HCT116 (cell line): ENCODE measurements around the gene HECW1. TPM values are rescaled to one million over a fixed set of nuclear protein-coding genes. Genes with fewer than 3 reads are reported as not detected.

ENCODE experiments used
- ATAC-seq: fragments of 200-7000 bp; cut with Tn5 transposase; 2 replicates; pipeline ENCODE4 v1.9.1; 2020; ENCODE audit warnings: mild to moderate bottlenecking, moderate library complexity
- BruUV-seq: library from RNA; stranded (reverse); fragments of 400-500 nt; replicated peaks from 2 replicates; lab custom pipeline; 2021; lab: Mats Ljungman, UMichigan
- CTCF ChIA-PET: fragments of 300-600 bp; sonication (Branson Sonifier 250); formaldehyde crosslinking; loops from one replicate; lab custom pipeline; 2021; ENCODE audit warnings: antibody characterized with exemption; lab: Charles Lee
- POLR2A ChIA-PET: fragments of 300-600, 350-600 bp; sonication (Branson Sonifier 250); formaldehyde crosslinking; loops from one replicate; lab custom pipeline; 2021; ENCODE audit warnings: antibody characterized with exemption; lab: Charles Lee
- RAD21 ChIA-PET, 2 experiments: fragments of 300-600 bp; sonication (Branson Sonifier 250); formaldehyde crosslinking; loops; one replicate each; lab custom pipeline; 2023; ENCODE audit warnings: low total read pairs in 2 of 2; ENCODE audit not compliant: uncharacterized antibody in 2 of 2, unreplicated experiment in 2 of 2, low non-redundant PET in 1 of 2; lab: Charles Lee
- DNase-seq: peaks from one replicate; pipeline ENCODE4 v3.0.0-alpha.2; 2010; ENCODE audit warnings: low read depth, low spot score
- H2AFZ ChIP-seq: fragments of 200-600 bp; shearing (Covaris generic), sonication (generic); 2 replicates; pipeline ENCODE4 v1.6.1; 2017; ENCODE audit warnings: low read depth, mixed run types, mixed read lengths, antibody characterized with exemption, low read length; ENCODE audit not compliant: poor library complexity, severe bottlenecking
- H3K27ac ChIP-seq: 2 replicates; pipeline ENCODE4 v1.5.1; 2012; ENCODE audit warnings: low read depth, low read length
- H3K27me3 ChIP-seq: fragments of 200-600 bp; sonication (generic); 2 replicates; pipeline ENCODE4 v1.6.1; 2016; ENCODE audit warnings: mixed run types, low read length, mixed read lengths; ENCODE audit not compliant: insufficient read depth
- H3K36me3 ChIP-seq, 2 experiments: fragments of 200-500 bp in 1 of 2; fragments of 200-600 bp in 1 of 2; sonication (Bioruptor generic) in 1 of 2; sonication (generic) in 1 of 2; 2 replicates each; pipeline versions ENCODE4 v1.5.1 to v1.6.1; 2014 to 2016; ENCODE audit warnings: low read length in 2 of 2, inconsistent platforms in 1 of 2, mixed read lengths in 1 of 2, mixed run types in 1 of 2; ENCODE audit not compliant: insufficient read depth in 2 of 2, control insufficient read depth in 1 of 2
- H3K4me1 ChIP-seq, 2 experiments: fragments of 200-600 bp in 1 of 2; sonication (generic) in 1 of 2; 2 replicates each; pipeline versions ENCODE4 v1.5.1 to v1.6.1; 2012 to 2017; ENCODE audit warnings: low read length in 2 of 2, inconsistent platforms in 1 of 2, mild to moderate bottlenecking in 1 of 2, mixed read lengths in 1 of 2, mixed run types in 1 of 2, moderate library complexity in 1 of 2; ENCODE audit not compliant: insufficient read depth in 2 of 2, control insufficient read depth in 1 of 2
- H3K4me2 ChIP-seq: fragments of 200-600 bp; sonication (generic); 2 replicates; pipeline ENCODE4 v1.6.1; 2017; ENCODE audit warnings: mixed run types, low read length, mixed read lengths
- H3K4me3 ChIP-seq, 2 experiments: fragments of 200-600 bp in 1 of 2; sonication (generic) in 1 of 2; replicated peaks in 1 of 2; 2 replicates each; pipeline ENCODE4 v1.5.1; 2011 to 2016; ENCODE audit warnings: low read length in 2 of 2, control low read depth in 1 of 2, low read depth in 1 of 2, mild to moderate bottlenecking in 1 of 2, mixed read lengths in 1 of 2, mixed run types in 1 of 2
- H3K79me2 ChIP-seq: fragments of 200-600 bp; sonication (generic); 2 replicates; pipeline ENCODE4 v1.6.1; 2017; ENCODE audit warnings: mild to moderate bottlenecking, mixed run types, low read length, moderate library complexity, mixed read lengths; ENCODE audit not compliant: insufficient read depth
- H3K9ac ChIP-seq: fragments of 200-600 bp; sonication (generic); 2 replicates; pipeline ENCODE4 v1.6.1; 2016; ENCODE audit warnings: low read length, mixed read lengths
- H3K9me2 ChIP-seq: fragments of 200-600 bp; sonication (generic), shearing (Covaris generic); 2 replicates; pipeline ENCODE4 v1.6.1; 2017; ENCODE audit warnings: mixed run types, mild to moderate bottlenecking, moderate library complexity; ENCODE audit not compliant: insufficient read depth
- H3K9me3 ChIP-seq, 2 experiments: fragments of 200-500 bp in 1 of 2; fragments of 200-600 bp in 1 of 2; sonication (Bioruptor generic) in 1 of 2; sonication (generic) in 1 of 2; 2 replicates each; pipeline ENCODE4 v1.6.1; 2014 to 2017; ENCODE audit warnings: low read length in 2 of 2, mixed read lengths in 2 of 2, inconsistent platforms in 1 of 2, low read depth in 1 of 2, mild to moderate bottlenecking in 1 of 2, mixed run types in 1 of 2, moderate library complexity in 1 of 2; ENCODE audit not compliant: control insufficient read depth in 1 of 2, insufficient read depth in 1 of 2
- H4K20me1 ChIP-seq: fragments of 200-600 bp; sonication (generic), shearing (Covaris generic); 2 replicates; pipeline ENCODE4 v1.6.1; 2017; ENCODE audit warnings: mixed run types, mild to moderate bottlenecking, moderate library complexity; ENCODE audit not compliant: insufficient read depth
- CEBPB ChIP-seq: IDR thresholded peaks from 2 replicates; pipeline ENCODE4 v1.6.1; 2012; ENCODE audit warnings: low read depth
- CTCF ChIP-seq, 3 experiments: fragments of 200-600 bp in 1 of 3; sonication (generic) in 1 of 3; IDR thresholded peaks in 2 of 3; conservative IDR thresholded peaks in 1 of 3; 2 replicates each; pipeline ENCODE4 v1.5.1; 2012 to 2017; ENCODE audit warnings: low read depth in 2 of 3, low read length in 2 of 3, antibody characterized with exemption in 1 of 3, borderline replicate concordance in 1 of 3, control low read depth in 1 of 3, mild to moderate bottlenecking in 1 of 3, mixed read lengths in 1 of 3, mixed run types in 1 of 3, moderate library complexity in 1 of 3; ENCODE audit not compliant: insufficient read depth in 1 of 3
- EGR1 ChIP-seq: IDR thresholded peaks from 2 replicates; pipeline ENCODE4 v1.6.1; 2012; ENCODE audit warnings: low read depth
- ELF1 ChIP-seq: IDR thresholded peaks from 2 replicates; pipeline ENCODE4 v1.6.1; 2012; ENCODE audit warnings: low read depth, borderline replicate concordance
- EZH2phosphoT487 ChIP-seq: fragments of 200-600 bp; IDR thresholded peaks from 2 replicates; pipeline ENCODE4 v1.6.1; 2018; ENCODE audit warnings: antibody characterized with exemption, borderline replicate concordance
- FOSL1 ChIP-seq: IDR thresholded peaks from 2 replicates; pipeline ENCODE4 v1.6.1; 2012; ENCODE audit warnings: low read depth
- JUND ChIP-seq: IDR thresholded peaks from 2 replicates; pipeline ENCODE4 v1.6.1; 2012
- MAX ChIP-seq: IDR thresholded peaks from 2 replicates; pipeline ENCODE4 v1.6.1; 2012
- POLR2A ChIP-seq: IDR thresholded peaks from 2 replicates; pipeline ENCODE4 v1.7.0; 2011; ENCODE audit warnings: borderline replicate concordance; ENCODE audit not compliant: insufficient read depth, insufficient read length; ENCODE audit errors: extremely low read depth
- POLR2AphosphoS5 ChIP-seq: IDR thresholded peaks from 2 replicates; pipeline ENCODE4 v1.6.1; 2011; ENCODE audit warnings: mild to moderate bottlenecking, low read depth, low read length, moderate library complexity
- SIN3A ChIP-seq: IDR thresholded peaks from 2 replicates; pipeline ENCODE4 v1.6.1; 2012; ENCODE audit warnings: low read depth
- SP1 ChIP-seq: IDR thresholded peaks from 2 replicates; pipeline ENCODE4 v1.6.1; 2012; ENCODE audit warnings: low read depth
- SRF ChIP-seq: IDR thresholded peaks from 2 replicates; pipeline ENCODE4 v1.6.1; 2012; ENCODE audit warnings: low read depth
- TCF7L2 ChIP-seq: IDR thresholded peaks from 2 replicates; pipeline ENCODE4 v1.7.0; 2011; ENCODE audit warnings: borderline replicate concordance, inconsistent platforms; ENCODE audit not compliant: insufficient read depth, insufficient read length; ENCODE audit errors: extremely low read depth
- YY1 ChIP-seq: IDR thresholded peaks from 2 replicates; pipeline ENCODE4 v1.6.1; 2011; ENCODE audit warnings: low read length, low read depth, moderate library complexity, mild to moderate bottlenecking; ENCODE audit not compliant: insufficient replicate concordance; ENCODE audit errors: extremely low read depth
- ZFX ChIP-seq: fragments of 450-650 bp; IDR thresholded peaks from 2 replicates; pipeline ENCODE4 v1.6.1; 2017
- ZNF274 ChIP-seq: fragments of 200-500 bp; sonication (Bioruptor generic); IDR thresholded peaks from 2 replicates; pipeline ENCODE4 v1.6.1; 2014; ENCODE audit warnings: mild to moderate bottlenecking, low read depth, low read length, inconsistent platforms
- intact Hi-C: fragments of 100-400 bp; cut with micrococcal nuclease; formaldehyde crosslinking; loops from 2 replicates; pipeline ENCODE4 v1.10.0; 2022
- total RNA-seq: library from RNA; stranded (reverse); gene quantifications from one replicate; pipeline ENCODE4 v1.2.1, GENCODE V29; 2021; ENCODE audit not compliant: unreplicated experiment
- TF ChIP-seq, protein P1 (sequence below): IDR thresholded peaks from 2 replicates; pipeline ENCODE4 v1.6.1; 2012; ENCODE audit warnings: low read depth
- TF ChIP-seq, protein P2 (sequence below): IDR thresholded peaks from 2 replicates; pipeline ENCODE4 v1.6.1; 2012
- TF ChIP-seq, protein P3 (sequence below): IDR thresholded peaks from 2 replicates; pipeline ENCODE4 v1.6.1; 2011; ENCODE audit warnings: mild to moderate bottlenecking, low read length, moderate library complexity; ENCODE audit not compliant: insufficient replicate concordance; ENCODE audit errors: extremely low read depth

The HECW1 gene
- total RNA-seq, 1 experiment from 2014 or later, result 5.6 TPM

GRCh38 chr7:43490016-43490415 is 377.6 kb downstream of the HECW1 start:
- no peaks in the 10 kb centered on the region for H3K36me3 ChIP-seq
- no peaks in the 10 kb centered on the region for H3K79me2 ChIP-seq
- intact Hi-C loops, result no loop called here
- H3K4me1 ChIP-seq, result no peaks in the 10 kb centered on the region; a peak in 1 of 4 replicates
- ChIA-PET POLR2A (no interaction called here), CTCF (no interaction called here), RAD21 (no interaction called here)
- H3K9me2 ChIP-seq, result no peaks in the 10 kb centered on the region; the same call in 1 of the 2 replicates
- no peaks in the 10 kb centered on the region for H3K27me3 ChIP-seq
- ATAC-seq (no peak), DNase-seq (no peak)
- no peaks in the 10 kb centered on the region for H3K9me3 ChIP-seq
- no peak overlapping the region for H2AFZ ChIP-seq
- no peak overlapping the region for H3K4me2 ChIP-seq
- H4K20me1 ChIP-seq, result no peaks in the 10 kb centered on the region
- H3K27ac ChIP-seq, result no peak overlapping the region
- TF ChIP-seq POLR2AphosphoS5, result no peak
- no peak for TF ChIP-seq YY1
- no peak for TF ChIP-seq EGR1
- TF ChIP-seq EZH2phosphoT487, result no peak
- TF ChIP-seq JUND, result no peak
- no peak for TF ChIP-seq MAX
- TF ChIP-seq TCF7L2, result no peak
- TF ChIP-seq FOSL1, result no peak
- no peak for TF ChIP-seq ELF1
- TF ChIP-seq, protein P1, sequence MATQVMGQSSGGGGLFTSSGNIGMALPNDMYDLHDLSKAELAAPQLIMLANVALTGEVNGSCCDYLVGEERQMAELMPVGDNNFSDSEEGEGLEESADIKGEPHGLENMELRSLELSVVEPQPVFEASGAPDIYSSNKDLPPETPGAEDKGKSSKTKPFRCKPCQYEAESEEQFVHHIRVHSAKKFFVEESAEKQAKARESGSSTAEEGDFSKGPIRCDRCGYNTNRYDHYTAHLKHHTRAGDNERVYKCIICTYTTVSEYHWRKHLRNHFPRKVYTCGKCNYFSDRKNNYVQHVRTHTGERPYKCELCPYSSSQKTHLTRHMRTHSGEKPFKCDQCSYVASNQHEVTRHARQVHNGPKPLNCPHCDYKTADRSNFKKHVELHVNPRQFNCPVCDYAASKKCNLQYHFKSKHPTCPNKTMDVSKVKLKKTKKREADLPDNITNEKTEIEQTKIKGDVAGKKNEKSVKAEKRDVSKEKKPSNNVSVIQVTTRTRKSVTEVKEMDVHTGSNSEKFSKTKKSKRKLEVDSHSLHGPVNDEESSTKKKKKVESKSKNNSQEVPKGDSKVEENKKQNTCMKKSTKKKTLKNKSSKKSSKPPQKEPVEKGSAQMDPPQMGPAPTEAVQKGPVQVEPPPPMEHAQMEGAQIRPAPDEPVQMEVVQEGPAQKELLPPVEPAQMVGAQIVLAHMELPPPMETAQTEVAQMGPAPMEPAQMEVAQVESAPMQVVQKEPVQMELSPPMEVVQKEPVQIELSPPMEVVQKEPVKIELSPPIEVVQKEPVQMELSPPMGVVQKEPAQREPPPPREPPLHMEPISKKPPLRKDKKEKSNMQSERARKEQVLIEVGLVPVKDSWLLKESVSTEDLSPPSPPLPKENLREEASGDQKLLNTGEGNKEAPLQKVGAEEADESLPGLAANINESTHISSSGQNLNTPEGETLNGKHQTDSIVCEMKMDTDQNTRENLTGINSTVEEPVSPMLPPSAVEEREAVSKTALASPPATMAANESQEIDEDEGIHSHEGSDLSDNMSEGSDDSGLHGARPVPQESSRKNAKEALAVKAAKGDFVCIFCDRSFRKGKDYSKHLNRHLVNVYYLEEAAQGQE, result no peak
- TF ChIP-seq, protein P2, sequence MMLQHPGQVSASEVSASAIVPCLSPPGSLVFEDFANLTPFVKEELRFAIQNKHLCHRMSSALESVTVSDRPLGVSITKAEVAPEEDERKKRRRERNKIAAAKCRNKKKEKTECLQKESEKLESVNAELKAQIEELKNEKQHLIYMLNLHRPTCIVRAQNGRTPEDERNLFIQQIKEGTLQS, result no peak
- TF ChIP-seq, protein P3, sequence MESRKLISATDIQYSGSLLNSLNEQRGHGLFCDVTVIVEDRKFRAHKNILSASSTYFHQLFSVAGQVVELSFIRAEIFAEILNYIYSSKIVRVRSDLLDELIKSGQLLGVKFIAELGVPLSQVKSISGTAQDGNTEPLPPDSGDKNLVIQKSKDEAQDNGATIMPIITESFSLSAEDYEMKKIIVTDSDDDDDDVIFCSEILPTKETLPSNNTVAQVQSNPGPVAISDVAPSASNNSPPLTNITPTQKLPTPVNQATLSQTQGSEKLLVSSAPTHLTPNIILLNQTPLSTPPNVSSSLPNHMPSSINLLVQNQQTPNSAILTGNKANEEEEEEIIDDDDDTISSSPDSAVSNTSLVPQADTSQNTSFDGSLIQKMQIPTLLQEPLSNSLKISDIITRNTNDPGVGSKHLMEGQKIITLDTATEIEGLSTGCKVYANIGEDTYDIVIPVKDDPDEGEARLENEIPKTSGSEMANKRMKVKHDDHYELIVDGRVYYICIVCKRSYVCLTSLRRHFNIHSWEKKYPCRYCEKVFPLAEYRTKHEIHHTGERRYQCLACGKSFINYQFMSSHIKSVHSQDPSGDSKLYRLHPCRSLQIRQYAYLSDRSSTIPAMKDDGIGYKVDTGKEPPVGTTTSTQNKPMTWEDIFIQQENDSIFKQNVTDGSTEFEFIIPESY, result no peak
- no peak for TF ChIP-seq ZNF274
- no peak for TF ChIP-seq SP1
- no peak for TF ChIP-seq CTCF (IDR thresholded peaks at IDR 0.05 in 2 of 3, conservative IDR thresholded peaks at IDR 0.05 in 1 of 3; ENCODE audit: borderline replicate concordance in 1 of 3, insufficient read depth in 1 of 3, low read depth in 2 of 3, low read length in 2 of 3)
- no peak for TF ChIP-seq SIN3A
- no peak for TF ChIP-seq CEBPB
- no peak for TF ChIP-seq POLR2A
- no peak for TF ChIP-seq SRF
- no peak for TF ChIP-seq ZFX
- no peak overlapping the region for H3K4me3 ChIP-seq
- BruUV-seq, result no TSS peak
- no peak overlapping the region for H3K9ac ChIP-seq
